ENCODE results near the gene CLEC16A.

CLEC16A gene

DNA sequence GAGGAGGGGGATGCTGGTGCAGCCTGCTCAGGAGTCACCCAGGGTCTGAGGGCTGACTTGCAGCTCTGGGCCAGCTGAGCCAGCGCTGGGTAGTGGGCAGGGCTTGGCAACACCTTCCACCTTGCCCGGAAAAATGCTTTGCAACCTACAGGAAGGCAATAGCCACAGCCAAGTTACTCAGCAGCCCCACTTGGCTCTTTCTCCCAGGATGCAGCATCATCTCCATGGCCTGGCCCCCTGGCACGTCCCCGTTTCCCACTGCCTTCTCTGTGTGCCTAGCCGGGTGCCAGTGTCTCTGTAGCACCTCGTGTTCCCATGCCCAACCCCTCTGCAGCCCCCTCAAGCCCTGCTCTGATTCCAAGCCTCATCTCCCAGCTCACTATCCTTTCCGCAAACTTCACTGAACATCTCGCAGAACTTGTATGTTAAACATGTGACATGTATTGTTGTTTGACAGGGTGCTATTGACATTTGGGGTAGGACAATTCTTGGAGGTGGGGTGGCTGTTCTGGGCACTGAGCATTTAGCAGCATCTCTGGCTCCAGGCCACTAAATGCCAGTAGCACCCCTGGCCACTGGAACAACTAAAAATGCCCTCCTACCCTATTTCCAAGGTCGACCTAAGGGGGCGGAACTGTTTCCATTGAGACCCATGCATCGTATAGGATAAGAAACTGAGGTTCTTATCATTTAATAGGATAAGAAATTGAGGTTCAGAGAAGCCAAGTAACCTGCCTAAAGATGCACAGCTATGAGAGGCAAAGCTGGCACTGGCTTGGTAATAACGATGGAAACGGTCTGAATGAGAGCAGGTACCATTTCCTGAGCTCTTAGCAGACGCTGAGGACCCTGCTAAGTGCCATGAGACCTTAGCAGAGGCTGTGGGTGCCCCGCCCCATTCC, 14.3 kb upstream of the CLEC16A start:
- in situ Hi-C loops (cut with HindIII; ENCODE audit: low pct_unique_long_range_greater_than_20kb, low sequenced_read_pairs): no loop called here
- no peak for DNase-seq (ENCODE audit: low read depth in 1 of 2, low spot score in 1 of 2)

DNA sequence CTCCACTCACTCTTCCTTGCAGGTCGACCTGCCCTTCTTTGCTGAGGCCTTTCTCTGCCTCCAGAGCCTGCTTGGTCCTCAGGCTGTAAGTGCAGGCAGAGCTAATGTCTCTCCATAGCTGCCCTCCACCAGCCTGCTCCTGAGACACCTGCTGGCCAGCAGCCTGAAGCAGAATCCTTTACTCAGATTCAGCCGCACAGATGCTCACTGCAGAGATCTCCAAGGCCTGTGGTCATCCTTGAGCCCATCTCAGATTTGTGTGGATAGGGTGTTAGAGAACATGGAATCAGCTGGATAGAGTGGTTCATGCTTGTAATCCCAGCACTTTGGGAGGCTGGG, 13.6 kb upstream of the CLEC16A start:
- in situ Hi-C loops (cut with HindIII; ENCODE audit: low pct_unique_long_range_greater_than_20kb, low sequenced_read_pairs): no loop called here
- DNase-seq (ENCODE audit: low read depth in 1 of 2, low spot score in 1 of 2): no peak
- TF ChIP-seq JUND (IDR thresholded peaks at IDR 0.05; ENCODE audit: low read depth): no peak

More for the DNA sequence above, 14.3 kb upstream of the CLEC16A start:
- no peak for TF ChIP-seq JUND (IDR thresholded peaks at IDR 0.05; ENCODE audit: low read depth)

DNA sequence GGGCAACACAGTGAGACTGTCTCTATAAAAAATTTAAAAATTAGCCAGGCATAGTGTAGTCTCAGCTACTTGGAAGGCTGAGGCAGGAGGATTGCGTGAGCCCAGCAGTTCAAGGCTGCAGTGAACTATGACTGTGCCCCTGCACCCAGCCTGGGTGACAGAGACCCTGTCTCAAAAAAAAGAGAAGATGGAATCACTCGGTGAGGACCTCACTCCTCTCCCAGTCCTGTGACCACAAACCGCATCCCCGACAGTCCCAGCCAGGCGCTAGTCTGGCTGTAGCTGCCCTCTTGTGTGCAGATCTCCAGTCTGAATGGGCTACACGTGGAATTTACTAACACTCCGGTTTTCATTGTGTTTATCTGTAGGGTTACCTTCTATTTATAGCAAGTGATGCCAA, 13.2 kb upstream of the CLEC16A start:
- in situ Hi-C loops (cut with HindIII; ENCODE audit: low pct_unique_long_range_greater_than_20kb, low sequenced_read_pairs): no loop called here

DNA sequence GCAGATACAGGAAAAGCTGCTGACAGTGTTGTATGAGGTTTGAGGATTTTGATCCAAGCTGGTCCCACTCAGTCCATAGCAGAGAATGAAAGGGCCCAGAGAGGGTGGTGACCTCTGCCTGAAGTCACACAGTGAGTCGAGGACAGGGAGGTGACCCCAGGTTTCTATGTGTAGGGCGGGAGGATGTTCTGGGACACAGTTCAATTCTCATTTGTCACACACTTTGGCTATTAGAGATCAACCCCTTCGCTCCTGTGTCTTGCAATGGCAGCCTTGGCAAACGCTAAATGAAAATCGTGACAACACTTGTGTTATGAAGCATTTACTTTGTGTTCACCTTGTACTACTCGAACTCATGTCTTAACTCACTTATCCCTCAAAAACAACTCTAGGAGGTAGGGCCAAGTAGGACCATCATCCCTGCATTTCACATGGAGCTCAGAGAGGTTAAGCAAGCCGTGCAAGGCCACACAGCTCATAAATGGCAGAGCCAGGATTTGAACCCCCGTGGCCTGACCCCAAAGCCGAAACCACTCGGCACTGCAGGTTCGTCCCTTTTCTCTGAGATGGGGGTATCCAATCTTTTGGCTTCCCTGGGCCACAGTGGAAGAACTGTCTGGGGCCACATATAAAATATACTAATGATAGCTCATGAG, 12.3 kb upstream of the CLEC16A start:
- TF ChIP-seq JUND (IDR thresholded peaks at IDR 0.05; ENCODE audit: low read depth): no peak
- in situ Hi-C loops (cut with HindIII; ENCODE audit: low pct_unique_long_range_greater_than_20kb, low sequenced_read_pairs): no loop called here
- DNase-seq (ENCODE audit: low read depth in 1 of 2, low spot score in 1 of 2): no peak

More for the DNA sequence above, 13.2 kb upstream of the CLEC16A start:
- DNase-seq (ENCODE audit: low read depth in 1 of 2, low spot score in 1 of 2): no peak
- no peak for TF ChIP-seq JUND (IDR thresholded peaks at IDR 0.05; ENCODE audit: low read depth)

DNA sequence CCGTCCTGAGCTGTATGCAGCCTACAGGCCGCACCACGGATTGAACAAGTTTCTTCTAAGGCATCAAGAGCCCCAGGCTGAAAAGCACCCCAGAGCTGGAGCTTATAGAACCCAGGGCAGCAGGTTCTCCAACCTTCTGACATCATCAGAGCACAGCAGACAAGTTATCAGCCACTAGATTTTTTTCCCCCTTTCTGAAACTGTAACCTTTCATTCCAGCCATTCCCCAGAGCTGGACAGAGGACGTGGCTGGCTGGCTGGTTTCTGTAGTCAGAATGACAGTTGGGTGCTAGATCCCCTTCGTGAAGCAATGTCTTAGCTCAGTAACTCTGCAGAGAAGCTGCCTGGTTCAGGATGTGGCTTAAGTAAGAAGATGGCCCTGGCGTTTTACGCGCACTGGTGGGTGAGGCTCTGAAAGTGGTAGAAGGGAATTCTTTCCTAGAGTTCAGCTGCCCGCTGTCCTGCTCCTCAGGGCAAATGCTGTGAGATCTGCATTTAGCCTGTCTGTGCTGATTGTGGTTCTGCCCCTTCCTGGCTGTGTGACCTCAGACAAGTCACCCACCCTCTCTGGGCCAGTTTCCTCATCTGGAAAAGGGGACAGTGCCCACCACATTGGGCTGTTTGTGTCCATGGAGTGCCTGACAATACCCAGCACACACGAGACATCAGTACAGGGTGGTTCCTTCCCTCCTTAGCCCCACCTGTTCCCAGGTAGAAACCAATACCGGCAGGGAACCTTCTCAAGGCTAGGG, 11.2 kb upstream of the CLEC16A start:
- TF ChIP-seq JUND (IDR thresholded peaks at IDR 0.05; ENCODE audit: low read depth): no peak
- in situ Hi-C loops (cut with HindIII; ENCODE audit: low pct_unique_long_range_greater_than_20kb, low sequenced_read_pairs): no loop called here
- no peak for DNase-seq (ENCODE audit: low read depth in 1 of 2, low spot score in 1 of 2)

DNA sequence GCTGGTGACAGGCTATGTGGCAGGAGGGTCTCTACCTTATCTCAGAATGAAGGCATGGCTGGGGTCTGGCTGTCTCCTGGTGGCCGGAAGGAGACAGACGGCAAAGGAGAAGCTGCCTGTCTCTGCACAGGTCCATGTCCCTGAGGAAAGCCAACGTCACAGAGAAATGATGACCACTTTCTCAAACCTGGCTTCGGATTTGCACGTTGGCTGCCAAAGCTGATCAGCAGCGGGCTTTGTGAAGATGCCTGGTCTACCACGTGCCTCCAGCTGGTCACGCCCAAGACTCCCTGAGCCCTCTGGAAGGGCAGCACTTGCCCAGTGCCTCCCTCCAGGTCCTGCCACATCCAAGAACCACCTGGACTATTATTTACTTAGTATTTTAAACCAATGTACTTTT, 10.5 kb upstream of the CLEC16A start:
- in situ Hi-C loops (cut with HindIII; ENCODE audit: low pct_unique_long_range_greater_than_20kb, low sequenced_read_pairs): no loop called here
- no peak for TF ChIP-seq JUND (IDR thresholded peaks at IDR 0.05; ENCODE audit: low read depth)
- no peak for DNase-seq (ENCODE audit: low read depth in 1 of 2, low spot score in 1 of 2)

DNA sequence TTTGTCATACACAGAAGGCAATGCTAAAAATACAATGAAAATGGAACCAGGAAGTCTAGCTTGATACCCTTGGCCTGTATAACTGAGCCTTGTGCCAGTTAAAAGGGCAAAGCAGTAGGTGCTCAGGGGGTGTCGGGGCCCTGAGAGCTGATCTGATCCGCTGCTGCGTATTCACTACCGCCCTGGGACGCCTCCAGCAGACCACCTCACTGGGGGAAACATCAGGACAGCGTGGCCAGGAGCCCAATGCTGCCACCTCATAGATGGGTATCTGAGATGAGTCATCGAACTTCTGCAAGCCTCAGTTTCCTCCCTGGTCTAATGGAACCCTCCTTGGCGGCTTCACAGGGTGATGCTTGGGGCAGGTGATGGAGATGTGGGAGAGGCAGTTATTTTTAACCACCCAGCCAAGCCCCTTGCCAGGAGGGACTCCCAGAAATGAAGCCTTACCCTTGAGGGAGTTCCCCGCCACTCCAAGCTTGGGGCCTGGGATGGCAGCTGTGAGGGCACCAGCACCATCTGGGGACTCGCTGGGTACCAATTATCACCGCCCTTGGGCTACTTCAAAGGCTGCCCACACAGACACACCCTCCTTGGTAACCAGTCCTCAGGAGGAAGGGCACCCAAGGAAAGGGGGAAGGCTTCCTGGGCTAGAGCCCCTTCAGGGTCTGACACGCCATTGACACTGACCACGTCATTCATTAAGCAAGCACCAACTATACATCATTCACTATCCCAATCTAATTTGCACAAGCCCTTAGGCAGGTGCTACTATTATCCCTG, 9.8 kb upstream of the CLEC16A start:
- no peak for DNase-seq (ENCODE audit: low read depth in 1 of 2, low spot score in 1 of 2)
- no peak for TF ChIP-seq JUND (IDR thresholded peaks at IDR 0.05; ENCODE audit: low read depth)
- in situ Hi-C loops (cut with HindIII; ENCODE audit: low pct_unique_long_range_greater_than_20kb, low sequenced_read_pairs): no loop called here

DNA sequence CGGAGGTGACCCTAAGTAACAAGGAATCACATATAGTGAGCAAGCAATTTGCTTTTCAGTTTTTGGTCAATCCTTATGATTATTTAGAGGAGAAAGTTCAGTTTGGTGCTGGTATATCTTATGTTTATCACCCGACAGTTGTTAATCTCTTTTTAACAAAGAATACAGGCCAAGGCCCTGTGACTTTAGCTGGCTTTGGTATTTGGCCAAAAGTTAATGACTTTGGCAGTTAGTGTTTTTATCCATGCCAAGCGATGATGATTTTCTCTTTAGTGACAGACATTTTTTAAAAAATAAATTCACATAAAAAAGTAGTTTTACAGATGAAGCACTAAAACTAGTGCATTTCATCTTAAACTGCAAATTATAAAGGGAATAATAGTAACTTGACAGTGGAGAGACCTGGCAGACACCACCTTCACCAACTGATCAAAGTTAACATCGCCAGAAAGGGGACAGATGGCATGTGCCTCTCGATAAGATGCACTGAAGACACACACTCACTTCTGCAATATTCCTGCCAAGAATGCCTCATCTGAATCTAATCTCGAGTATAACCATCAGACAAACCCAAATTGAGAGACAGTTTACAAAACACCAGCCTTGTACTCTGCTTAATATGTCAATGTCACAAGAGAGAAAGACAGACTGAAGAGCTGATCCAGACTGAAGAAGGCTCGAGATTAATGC, 9.0 kb upstream of the CLEC16A start:
- in situ Hi-C loops (cut with HindIII; ENCODE audit: low pct_unique_long_range_greater_than_20kb, low sequenced_read_pairs): no loop called here
- TF ChIP-seq JUND (IDR thresholded peaks at IDR 0.05; ENCODE audit: low read depth): no peak
- no peak for DNase-seq (ENCODE audit: low read depth in 1 of 2, low spot score in 1 of 2)

DNA sequence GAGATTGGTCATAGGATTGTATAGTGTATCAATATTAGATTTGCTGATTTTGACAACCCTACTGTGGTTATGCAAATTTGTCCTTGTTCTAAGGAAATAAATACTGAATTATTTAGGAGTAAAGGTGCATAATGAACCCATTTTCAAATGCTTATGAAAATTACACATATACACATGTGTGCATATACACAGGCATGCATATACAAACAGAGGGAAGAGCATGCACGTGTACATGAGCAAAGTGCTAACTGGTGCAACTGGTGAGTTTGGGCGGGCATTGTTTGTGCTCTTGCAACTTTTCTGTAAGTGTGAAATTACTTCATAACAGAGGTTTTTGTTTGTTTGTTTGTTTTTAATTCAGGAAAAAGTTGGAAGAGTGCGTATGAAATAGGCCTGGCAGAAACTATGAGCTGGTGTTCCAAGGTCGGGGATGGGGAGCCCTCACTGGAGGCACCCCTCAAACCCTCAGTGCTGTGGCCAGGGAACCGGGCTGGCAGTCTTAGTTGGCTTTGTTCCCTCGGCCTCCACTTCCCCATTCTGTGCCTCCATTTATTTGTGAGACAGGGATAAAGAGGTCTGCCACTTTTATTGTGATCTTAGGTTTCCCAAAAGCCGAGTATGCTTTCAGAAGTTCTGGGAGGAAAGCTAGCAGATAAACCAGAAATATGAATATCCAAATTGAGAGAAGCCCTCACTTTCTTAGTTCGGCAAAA, 7.9 kb upstream of the CLEC16A start:
- in situ Hi-C loops (cut with HindIII; ENCODE audit: low pct_unique_long_range_greater_than_20kb, low sequenced_read_pairs): no loop called here
- DNase-seq (ENCODE audit: low read depth in 1 of 2, low spot score in 1 of 2): no peak
- TF ChIP-seq JUND (IDR thresholded peaks at IDR 0.05; ENCODE audit: low read depth): no peak

DNA sequence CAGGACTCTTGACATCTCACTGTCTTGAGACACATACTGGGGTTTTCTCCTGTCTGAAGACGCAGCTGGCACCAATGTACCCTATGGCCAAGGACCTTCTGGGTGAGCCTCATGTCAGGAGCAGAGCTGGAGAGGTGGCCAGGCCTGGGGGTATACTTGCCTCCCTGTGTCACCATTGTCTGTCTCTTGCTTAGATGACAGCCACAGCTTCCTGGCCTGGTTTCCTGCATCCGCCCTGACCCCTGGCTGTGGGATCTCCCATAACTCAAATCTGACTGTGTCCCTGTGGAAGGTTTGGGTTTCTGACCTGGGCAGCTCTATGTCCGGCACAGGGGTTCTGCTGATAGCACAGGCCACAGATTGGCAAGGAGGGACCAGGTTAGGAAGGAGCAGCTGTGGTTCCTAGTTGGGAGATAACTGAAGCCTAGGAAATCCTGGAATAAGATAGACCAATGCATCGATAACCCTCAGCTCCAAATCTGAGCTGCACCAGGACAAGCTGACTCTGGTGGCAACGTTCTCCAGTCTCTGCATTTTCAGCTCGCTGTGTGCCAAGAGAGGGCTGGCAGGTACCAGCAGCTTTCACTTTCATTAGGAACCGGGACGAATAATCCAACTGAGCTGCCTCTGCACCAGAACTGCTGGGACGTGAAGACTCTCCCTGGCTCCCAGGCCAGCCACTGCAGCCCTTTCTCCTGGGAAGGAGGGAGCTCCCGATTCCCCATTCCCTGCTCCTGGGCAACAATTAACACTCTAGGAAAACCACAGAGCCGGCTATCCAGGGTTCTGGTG, 7.1 kb upstream of the CLEC16A start:
- DNase-seq (ENCODE audit: low read depth in 1 of 2, low spot score in 1 of 2): no peak
- no peak for TF ChIP-seq JUND (IDR thresholded peaks at IDR 0.05; ENCODE audit: low read depth)
- in situ Hi-C loops (cut with HindIII; ENCODE audit: low pct_unique_long_range_greater_than_20kb, low sequenced_read_pairs): no loop called here
